Measurements from ENCODE around the gene LRRC43.

Gene LRRC43

DNA sequence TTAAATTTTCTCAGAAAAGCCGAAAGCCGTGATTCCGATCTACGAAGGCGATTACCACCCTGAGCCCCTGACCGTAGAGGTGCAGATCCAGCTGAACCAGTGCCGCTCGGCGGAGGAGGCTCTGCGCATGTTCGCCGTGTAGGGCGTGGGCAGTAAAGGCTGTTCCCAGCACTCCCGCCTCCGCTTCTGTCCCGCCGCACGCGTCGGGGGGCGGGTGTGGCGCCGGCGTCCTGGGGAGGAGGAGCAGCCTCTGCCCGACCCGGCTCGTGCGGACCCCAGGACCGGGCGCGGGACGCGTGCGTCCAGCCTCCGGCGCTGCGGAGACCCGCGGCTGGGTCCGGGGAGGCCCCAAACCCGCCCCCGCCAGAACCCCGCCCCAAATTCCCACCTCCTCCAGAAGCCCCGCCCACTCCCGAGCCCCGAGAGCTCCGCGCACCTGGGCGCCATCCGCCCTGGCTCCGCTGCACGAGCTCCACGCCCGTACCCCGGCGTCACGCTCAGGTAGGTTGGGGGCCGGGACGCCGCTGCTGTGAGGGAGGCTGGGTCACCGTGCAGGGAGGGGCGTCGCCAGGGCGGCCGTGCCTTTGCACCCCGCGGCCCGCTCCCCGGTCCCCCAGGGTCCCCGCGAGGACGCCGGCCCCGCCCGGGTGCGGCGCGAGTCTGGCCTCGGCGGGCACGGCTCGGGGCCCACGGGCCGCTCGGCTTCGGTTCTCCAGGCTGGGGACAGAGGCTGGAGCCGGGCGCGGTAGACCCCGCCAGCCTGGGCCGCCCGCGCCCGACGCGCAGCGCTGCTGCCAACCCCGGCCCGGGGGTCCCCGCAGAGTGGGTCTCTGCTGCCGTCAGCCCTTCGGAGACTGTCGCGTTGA is 20.6 kb downstream of the LRRC43 start, which contains the start of gene B3GNT4:
Gene B3GNT4, plus strand, starts transcription at position 409 of the 866 bp plus-strand sequence. CDS start 910 bp downstream, outside the sequence.
- no peak within 1 kb of the TSS for H3K4me3 ChIP-seq (ENCODE audit: low read depth, low read length)
- no peak for DNase-seq (ENCODE audit: low read depth)
- no peak for TF ChIP-seq MYC (IDR thresholded peaks at IDR 0.05; ENCODE audit: low read depth, low read length)
- TF ChIP-seq, protein P1, sequence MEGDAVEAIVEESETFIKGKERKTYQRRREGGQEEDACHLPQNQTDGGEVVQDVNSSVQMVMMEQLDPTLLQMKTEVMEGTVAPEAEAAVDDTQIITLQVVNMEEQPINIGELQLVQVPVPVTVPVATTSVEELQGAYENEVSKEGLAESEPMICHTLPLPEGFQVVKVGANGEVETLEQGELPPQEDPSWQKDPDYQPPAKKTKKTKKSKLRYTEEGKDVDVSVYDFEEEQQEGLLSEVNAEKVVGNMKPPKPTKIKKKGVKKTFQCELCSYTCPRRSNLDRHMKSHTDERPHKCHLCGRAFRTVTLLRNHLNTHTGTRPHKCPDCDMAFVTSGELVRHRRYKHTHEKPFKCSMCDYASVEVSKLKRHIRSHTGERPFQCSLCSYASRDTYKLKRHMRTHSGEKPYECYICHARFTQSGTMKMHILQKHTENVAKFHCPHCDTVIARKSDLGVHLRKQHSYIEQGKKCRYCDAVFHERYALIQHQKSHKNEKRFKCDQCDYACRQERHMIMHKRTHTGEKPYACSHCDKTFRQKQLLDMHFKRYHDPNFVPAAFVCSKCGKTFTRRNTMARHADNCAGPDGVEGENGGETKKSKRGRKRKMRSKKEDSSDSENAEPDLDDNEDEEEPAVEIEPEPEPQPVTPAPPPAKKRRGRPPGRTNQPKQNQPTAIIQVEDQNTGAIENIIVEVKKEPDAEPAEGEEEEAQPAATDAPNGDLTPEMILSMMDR (IDR thresholded peaks at IDR 0.05; ENCODE audit: low read depth, low read length): no peak
- TF ChIP-seq POLR2A (IDR thresholded peaks at IDR 0.05; ENCODE audit: extremely low read depth, insufficient read length): no peak
- TF ChIP-seq, protein P2, sequence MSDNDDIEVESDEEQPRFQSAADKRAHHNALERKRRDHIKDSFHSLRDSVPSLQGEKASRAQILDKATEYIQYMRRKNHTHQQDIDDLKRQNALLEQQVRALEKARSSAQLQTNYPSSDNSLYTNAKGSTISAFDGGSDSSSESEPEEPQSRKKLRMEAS (IDR thresholded peaks at IDR 0.05; ENCODE audit: low read depth, low read length): no peak

DNA sequence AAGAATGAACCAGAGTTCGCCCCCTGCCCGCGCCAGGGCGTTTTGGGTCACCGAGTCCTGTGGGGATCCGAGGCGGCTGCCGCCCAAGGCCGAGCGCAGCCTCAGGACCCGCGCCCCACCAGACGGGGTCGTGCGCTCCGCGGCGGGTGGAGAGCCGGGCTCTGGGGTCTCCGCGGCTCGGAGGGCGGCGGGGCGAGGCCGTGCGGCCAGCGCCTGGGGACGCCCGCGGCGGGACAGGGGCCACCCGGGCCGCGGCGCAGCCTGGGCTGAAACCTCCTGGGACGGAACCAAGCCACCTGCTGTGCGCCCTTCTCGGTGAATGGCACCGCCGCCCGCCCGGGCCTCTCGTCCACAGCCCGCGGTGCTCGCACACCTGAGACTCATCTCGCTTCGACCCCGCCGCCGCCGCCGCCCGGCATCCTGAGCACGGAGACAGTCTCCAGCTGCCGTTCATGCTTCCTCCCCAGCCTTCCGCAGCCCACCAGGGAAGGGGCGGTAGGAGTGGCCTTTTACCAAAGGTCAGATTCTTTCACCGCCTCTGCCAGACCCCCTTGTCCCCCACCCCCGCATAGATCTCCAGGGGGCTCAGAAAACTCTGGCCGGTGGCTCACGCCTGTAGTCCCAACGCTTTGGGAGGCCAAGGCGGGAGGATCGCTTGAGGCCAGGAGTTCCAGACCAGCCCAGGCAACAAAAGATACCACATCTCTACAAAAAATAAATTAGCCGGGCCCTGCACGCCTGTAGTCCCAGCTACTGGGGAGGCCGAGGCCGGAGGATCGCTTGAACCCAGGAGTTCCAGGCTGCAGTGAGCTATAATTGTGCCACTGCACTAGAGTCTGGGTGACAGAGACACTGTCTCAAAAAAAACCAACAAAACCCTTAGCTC is 21.5 kb downstream of the LRRC43 start:
- no peak for DNase-seq (ENCODE audit: low read depth)
- H3K4me3 ChIP-seq (ENCODE audit: low read depth, low read length): no peak overlapping the region

DNA sequence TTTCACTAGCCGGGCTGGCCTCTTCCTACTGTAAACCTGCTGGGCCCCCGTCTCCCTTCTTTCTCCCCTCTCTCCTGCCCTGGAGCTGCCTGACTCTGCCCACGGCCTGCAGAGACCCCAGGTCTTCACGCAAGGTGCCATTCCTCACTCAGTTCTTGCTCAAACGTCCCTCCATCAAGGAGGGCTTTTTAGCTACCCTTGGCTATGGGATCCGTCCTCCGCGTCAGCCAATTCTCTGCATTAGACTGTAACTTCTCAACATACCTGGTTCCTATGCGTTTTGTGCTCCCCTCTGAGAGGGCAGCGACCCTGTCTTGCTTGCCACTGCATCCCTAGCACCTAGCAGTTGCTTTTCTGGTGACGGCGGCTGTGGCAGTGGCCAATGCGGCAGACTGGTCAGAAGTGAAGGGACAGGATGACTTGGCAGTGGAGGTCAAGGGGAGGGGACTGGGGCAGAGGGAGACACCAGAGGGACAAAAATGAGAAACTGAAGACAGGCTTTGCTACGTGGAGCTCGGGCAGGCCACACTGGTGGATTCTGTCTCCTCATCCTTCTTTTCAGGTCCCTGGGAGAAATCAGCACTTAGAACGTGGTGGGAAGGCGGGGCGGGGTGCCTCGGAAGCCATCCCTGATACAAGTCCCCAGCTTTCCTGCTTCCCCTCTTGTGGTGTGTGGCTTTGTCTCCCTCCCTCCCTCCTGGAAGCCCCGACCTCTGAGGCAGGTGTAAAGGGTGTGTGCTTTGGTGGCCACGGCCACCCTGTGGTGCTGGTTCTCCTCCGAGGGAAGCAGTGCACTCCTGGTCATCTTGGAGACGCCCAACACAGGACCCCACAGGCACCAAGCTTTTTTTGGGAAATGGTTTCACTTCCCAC is 22.4 kb downstream of the LRRC43 start:
- DNase-seq (ENCODE audit: low read depth): no peak
- H3K4me3 ChIP-seq (ENCODE audit: low read depth, low read length): no peak overlapping the region
- TF ChIP-seq, protein P1 (IDR thresholded peaks at IDR 0.05; ENCODE audit: low read depth, low read length): no peak
- TF ChIP-seq POLR2A (IDR thresholded peaks at IDR 0.05; ENCODE audit: extremely low read depth, insufficient read length) (no peak), MYC (IDR thresholded peaks at IDR 0.05; ENCODE audit: low read depth, low read length) (no peak)
- TF ChIP-seq, protein P2 (IDR thresholded peaks at IDR 0.05; ENCODE audit: low read depth, low read length): no peak

More for the DNA sequence above, 21.5 kb downstream of the LRRC43 start:
- TF ChIP-seq MYC (IDR thresholded peaks at IDR 0.05; ENCODE audit: low read depth, low read length): no peak
- TF ChIP-seq, protein P2 (IDR thresholded peaks at IDR 0.05; ENCODE audit: low read depth, low read length): no peak
- TF ChIP-seq POLR2A (IDR thresholded peaks at IDR 0.05; ENCODE audit: extremely low read depth, insufficient read length): no peak
- TF ChIP-seq, protein P1 (IDR thresholded peaks at IDR 0.05; ENCODE audit: low read depth, low read length): no peak

DNA sequence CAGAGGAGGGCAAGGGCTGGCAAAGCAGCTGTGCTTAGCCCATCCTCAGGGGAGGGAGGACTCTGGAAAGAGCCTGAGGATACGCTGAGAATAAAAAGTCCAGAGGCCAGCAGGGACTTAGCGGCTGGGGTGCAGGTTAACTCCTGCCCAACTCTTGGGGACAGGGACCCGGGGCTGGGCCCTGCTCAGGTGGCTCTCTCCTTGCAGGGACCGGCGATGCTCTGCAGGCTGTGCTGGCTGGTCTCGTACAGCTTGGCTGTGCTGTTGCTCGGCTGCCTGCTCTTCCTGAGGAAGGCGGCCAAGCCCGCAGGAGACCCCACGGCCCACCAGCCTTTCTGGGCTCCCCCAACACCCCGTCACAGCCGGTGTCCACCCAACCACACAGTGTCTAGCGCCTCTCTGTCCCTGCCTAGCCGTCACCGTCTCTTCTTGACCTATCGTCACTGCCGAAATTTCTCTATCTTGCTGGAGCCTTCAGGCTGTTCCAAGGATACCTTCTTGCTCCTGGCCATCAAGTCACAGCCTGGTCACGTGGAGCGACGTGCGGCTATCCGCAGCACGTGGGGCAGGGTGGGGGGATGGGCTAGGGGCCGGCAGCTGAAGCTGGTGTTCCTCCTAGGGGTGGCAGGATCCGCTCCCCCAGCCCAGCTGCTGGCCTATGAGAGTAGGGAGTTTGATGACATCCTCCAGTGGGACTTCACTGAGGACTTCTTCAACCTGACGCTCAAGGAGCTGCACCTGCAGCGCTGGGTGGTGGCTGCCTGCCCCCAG is 23.4 kb downstream of the LRRC43 start:
- TF ChIP-seq POLR2A (IDR thresholded peaks at IDR 0.05; ENCODE audit: extremely low read depth, insufficient read length): no peak
- TF ChIP-seq, protein P1 (IDR thresholded peaks at IDR 0.05; ENCODE audit: low read depth, low read length): no peak
- TF ChIP-seq, protein P2 (IDR thresholded peaks at IDR 0.05; ENCODE audit: low read depth, low read length): no peak
- TF ChIP-seq MYC (IDR thresholded peaks at IDR 0.05; ENCODE audit: low read depth, low read length): no peak
- no peak for DNase-seq (ENCODE audit: low read depth)
- no peak overlapping the region for H3K4me3 ChIP-seq (ENCODE audit: low read depth, low read length)
